HG02678 (cell line): ENCODE measurements around the gene TCF7L1.

Experiments used
- ATAC-seq: cut with Tn5 transposase; IDR thresholded peaks from one replicate; pipeline ENCODE4 v1.9.1; 2021; ENCODE audit warnings: mild to moderate bottlenecking, moderate library complexity; ENCODE audit not compliant: unreplicated experiment

Gene TCF7L1

DNA sequence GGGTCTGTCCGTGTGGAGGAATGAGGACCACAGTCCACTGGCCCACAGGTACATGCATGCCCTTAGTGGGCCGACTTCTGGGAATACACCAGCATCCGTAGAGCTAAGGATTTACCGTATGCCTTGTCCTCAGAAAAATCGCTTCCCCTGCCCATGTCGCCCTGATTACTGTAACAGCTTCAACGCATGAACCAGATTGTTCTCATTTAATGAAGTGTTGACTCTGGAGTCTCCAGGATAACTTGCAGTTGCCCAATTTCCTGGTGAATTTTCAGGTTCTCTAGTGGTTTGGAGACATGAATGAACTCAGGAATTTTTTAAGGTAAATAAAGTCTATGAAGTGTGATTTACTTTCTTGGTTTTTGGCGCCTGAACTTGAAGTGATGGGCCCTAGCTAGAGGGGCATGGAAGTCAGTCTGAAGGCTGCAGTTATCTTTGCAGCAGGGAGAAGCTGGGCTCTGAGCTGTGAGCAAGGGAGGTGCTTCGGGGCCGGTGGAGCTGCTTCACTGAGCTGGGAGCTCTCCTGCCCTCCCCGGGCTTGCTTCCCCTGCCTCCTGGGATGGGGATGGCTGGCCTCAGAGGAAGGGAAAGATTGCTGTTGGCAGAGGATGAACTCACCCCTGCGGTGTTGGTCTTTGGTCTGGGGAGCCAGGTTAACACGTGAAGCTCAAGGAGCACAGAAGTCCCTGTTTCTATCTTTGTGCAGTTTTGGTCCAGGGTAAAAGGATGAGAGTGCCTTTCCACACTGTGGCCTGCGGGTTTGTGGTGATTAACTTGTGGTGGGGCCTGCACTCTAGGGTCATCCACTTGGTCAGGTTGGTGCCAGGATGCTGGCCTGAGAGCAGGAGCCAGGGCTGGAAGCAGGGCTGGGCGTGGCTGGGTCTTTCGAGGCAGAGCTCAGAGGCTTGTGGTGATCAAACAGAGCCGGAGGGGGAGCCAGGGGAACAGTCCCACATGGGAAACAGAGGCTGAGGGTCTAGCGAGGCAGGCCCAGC is 28.1 kb downstream of the TCF7L1 start:
- no peak for ATAC-seq

GRCh38 chr2:85162746-85163301 is 29.6 kb downstream of the TCF7L1 start:
- ATAC-seq = no peak

DNA sequence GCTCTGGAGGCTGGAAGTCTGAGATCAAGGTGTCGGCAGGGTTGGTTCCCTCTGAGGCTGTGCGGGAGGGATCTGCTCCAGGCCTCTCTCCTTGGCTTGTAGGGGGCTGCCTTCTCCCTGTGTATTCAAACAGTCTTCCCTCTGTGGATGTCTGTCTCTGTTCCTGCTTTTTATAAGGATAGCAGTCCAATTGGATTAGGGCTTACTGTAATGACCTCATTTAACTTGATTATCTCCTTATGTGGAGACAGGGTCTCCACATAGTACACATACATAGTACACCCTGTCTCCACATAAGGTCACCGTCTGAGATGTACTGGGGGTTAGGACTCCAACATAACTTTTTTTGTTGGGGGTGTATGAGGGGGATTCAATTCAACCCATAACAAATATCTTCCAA is 30.5 kb downstream of the TCF7L1 start:
- ATAC-seq = no peak

DNA sequence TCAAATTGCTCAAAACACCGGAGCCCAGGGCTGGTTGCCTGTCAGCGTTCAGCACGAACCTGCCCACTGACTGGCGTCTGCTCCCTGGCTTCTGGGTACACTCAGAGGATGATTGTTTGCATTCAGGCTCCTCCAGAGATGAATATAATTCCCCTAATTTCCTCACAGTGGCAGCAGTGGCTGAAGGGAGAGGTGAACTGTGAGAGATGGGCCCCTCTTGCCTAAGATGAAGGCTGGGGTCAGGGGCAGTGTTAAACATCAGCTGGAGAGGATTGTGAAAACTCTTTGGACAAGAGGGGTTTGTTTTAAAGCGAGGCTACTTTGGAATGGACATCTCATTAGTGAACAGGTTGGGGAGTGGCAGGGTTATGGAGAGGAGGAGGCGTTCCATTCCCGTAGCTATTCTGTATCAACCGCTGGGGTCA is 31.0 kb downstream of the TCF7L1 start:
- ATAC-seq = no peak

DNA sequence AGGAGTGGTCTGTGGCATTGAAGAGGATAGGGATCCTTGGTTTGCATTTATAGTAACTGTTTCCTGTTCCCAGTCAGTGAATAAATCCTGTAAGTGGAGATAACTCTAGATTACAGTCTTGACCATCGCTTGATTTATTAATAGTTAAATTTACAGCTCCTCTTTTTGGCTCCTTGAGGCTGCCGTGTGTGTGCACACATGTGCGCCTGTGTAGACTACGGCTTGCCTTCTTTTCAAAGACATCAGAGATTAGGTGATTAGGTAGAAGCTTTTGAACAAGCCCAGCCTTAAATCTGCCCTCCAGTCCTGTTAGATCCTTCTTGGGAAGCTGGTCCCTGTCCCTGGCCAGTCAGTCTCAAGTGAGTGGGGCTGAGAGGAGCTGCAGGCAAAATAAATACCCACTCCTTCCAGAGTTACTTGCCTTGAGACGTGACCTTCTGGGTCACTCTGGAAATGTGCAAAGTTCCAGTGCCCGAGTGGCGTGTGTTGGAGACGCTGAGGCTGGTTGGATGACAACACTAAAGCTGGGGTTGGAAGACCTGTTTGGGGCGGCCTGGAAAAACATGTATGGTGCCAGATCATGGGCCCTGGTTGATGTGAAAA is 32.0 kb downstream of the TCF7L1 start:
- no peak for ATAC-seq

- no peak for ATAC-seq
These were observed 32.8 kb downstream of the TCF7L1 start for GRCh38 chr2:85166021-85166420.

DNA sequence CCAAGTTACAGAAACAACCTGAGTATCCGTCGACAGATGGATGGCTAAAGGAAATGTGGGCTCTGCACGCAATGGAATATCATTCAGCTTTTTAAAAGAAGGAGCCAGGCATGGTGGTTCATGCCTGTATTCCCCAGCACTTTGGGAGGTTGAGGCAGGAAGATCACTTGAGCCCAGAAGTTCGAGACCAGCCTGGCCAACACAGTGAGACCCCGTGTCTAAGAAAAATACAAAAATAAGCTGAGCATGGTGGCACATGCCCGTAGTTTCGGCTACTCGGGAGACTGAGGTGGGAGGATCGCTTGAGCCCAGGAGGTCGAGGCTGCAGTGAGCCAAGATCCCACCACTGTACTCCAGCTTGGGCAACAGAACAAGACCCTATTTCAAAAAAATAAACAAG is 34.3 kb downstream of the TCF7L1 start:
- no peak for ATAC-seq

GRCh38 chr2:85168942-85169341 is 35.8 kb downstream of the TCF7L1 start:
- ATAC-seq = no peak

- no peak for ATAC-seq
These were observed 36.4 kb downstream of the TCF7L1 start for GRCh38 chr2:85169581-85169980.

- ATAC-seq = no peak
These were observed 37.8 kb downstream of the TCF7L1 start for GRCh38 chr2:85170938-85171475.

DNA sequence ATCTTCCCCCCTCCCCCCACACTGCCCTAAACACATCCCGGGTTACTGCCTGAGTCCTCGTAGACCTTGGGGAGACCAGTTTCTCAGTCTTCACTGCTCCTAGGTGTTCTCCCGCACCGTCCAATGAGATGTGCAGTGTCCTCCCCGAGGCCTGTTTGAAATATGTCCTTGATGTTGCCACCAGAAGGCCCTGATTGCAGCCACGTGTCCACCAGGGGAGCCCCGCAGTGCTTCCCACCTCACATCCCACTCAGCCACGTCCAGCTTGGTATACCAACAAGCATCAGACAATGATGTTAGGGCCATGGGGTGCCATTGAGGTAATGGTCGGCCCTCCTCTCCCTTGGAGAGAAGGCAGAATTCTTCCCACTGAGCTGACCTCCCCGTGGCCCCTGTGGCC is 38.7 kb downstream of the TCF7L1 start:
- ATAC-seq = no peak

- ATAC-seq = no peak
These were observed 40.7 kb downstream of the TCF7L1 start for GRCh38 chr2:85173909-85174308.

DNA sequence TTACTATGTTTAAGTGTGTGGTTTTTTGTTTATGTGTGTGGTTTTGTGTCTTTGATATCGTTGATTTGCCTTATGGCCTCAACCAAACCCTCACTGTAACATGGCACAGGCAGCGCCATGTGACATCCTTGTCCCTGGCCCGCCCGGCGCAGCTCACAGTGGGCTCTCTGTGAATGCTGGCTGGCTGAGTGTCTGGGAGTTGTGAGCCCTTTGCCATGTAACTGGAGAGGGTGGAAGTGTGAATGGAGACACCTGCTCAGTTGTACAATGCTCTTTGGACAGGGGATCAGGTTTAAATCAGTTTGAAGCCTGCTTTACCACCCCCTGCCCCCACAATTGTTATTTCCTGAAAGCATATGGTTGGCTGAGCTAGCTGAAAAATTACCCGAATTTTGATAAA is 41.8 kb downstream of the TCF7L1 start:
- ATAC-seq = no peak

- ATAC-seq = no peak
These were observed 42.4 kb downstream of the TCF7L1 start for GRCh38 chr2:85175369-85176299.

DNA sequence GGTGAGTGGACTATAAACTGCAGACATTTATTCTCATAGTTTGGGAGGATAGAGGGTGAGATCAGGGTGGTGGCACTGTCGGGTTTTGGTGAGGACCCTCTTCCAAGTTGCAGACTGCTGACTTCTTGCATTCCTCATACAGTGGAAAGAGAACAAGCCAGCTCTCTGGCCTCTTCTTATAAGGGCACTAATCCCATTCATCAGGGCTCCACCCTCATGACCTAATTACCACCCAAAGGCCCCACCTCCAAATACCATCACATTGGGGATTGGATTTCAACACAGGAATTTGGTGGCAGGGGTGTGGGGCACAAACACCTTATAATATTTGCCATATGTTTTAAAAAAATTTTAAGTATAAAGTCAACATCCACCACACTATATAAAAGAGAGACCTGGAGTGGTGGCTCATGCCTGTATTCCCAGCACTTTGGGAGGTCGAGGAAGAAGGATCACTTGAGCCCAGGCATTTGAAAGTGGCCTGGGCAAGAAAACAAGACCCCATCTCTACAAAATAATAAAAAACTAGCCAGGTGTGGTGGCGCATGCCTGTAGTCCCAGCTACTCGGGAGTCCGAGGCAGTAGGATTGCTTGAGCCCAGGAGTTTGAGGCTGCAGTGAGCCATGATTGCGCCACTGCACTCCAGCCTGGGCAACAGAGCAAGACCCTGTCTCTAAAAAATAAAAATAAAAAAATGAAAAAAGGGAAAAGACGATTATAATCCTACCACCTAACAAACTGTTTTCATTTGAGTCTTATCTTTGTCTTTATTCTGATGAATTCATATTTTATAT is 44.0 kb downstream of the TCF7L1 start:
- ATAC-seq = no peak

GRCh38 chr2:85178154-85178553 is 45.0 kb downstream of the TCF7L1 start:
- no peak for ATAC-seq

DNA sequence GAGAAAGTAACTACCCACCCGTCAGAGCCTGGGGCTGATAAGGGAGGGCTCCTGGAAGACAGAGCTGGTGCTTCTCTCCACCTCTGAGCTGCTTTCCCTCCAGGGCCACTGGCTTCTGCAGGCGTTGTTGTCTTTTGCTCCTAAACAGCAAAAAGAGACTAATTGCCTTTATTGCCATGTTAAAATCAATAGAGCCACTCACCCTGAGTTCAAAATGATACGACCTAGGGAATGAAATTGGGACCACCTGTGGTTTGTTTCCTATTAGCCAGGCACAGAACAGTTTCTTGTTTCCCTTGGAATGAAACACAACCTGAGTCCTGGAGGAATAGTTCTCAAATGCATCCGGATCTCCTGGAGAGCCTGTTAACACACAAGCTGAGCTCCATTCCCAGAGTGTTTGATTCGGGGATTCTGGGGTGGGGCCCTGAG is 45.8 kb downstream of the TCF7L1 start:
- ATAC-seq = no peak

DNA sequence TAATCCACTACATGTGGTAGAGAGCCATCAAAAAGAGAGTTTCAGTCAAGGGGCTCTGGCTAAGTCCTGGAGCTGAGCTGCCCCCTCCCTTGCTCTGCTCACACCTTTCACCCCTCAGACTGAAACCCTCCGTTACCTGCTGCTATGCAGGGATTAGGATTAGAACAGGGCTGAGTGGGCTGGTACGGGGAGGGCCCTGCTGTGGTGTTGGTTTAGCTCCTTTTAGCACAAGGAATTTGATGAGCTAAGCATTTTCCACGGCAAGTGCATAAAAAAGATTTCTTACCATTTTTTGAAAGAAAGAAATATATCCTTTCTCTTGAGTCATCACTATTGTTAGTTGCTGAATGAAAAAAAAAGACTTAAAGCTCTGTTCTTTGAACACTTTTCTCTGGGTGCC is 46.3 kb downstream of the TCF7L1 start:
- no peak for ATAC-seq

GRCh38 chr2:85180322-85181133 is 47.3 kb downstream of the TCF7L1 start:
- no peak for ATAC-seq
